ENCODE measurements around the gene OTUD1. TPM values are rescaled to one million over a fixed set of nuclear protein-coding genes. Genes with fewer than 3 reads are reported as not detected.

Gene OTUD1
- total RNA-seq, 1 donor from 2014 or later = 11.9 TPM

DNA sequence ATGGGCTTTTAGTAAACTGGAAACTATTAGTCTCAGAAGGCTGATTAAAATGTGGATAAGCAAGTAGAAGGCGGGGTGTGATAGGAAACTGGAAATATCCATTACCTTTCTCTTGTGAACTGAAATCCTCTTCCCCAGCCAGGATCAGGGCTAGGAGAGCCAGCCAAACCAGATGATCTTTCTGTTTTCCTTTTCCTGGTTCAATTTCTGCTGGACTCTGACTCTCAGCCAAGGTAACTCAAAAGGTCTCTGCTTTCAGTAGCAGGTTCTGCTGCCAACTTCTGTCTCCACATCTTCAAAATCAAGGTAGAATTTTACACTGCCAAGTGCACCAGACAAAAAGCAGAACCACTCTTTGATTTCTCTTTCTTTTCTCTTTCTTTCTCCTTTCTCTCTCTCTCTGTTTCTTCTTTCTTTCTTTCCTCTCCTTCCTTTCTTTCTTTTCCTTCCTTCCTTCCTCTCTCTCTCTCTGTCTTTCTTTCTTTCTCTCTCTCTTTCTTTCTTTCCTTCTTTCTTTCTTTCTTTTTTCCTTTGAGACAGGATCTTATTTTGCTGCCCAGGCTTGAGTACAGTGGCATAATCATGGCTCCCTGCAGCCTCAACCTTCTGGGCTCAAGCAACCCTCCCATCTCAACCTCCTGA lies 30.8 kb downstream of the OTUD1 start:
- H3K27ac Mint-ChIP-seq (ENCODE audit: unreplicated experiment) = no peak overlapping the region
- no peaks in the 10 kb centered on the region for H3K36me3 Mint-ChIP-seq (ENCODE audit: low read depth, unreplicated experiment)
- DNase-seq (ENCODE audit: low spot score) = no peak
- H3K27me3 Mint-ChIP-seq (ENCODE audit: unreplicated experiment) = no peaks in the 10 kb centered on the region
- no peaks in the 10 kb centered on the region for H3K9me3 Mint-ChIP-seq (ENCODE audit: unreplicated experiment)
- TF ChIP-seq, protein P1, sequence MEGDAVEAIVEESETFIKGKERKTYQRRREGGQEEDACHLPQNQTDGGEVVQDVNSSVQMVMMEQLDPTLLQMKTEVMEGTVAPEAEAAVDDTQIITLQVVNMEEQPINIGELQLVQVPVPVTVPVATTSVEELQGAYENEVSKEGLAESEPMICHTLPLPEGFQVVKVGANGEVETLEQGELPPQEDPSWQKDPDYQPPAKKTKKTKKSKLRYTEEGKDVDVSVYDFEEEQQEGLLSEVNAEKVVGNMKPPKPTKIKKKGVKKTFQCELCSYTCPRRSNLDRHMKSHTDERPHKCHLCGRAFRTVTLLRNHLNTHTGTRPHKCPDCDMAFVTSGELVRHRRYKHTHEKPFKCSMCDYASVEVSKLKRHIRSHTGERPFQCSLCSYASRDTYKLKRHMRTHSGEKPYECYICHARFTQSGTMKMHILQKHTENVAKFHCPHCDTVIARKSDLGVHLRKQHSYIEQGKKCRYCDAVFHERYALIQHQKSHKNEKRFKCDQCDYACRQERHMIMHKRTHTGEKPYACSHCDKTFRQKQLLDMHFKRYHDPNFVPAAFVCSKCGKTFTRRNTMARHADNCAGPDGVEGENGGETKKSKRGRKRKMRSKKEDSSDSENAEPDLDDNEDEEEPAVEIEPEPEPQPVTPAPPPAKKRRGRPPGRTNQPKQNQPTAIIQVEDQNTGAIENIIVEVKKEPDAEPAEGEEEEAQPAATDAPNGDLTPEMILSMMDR (IDR thresholded peaks at IDR 0.05; ENCODE audit: unreplicated experiment) = no peak
- no peak overlapping the region for H3K4me3 Mint-ChIP-seq (ENCODE audit: unreplicated experiment)
- peaks cover 6% of the 10 kb centered on the region for H3K4me1 Mint-ChIP-seq (ENCODE audit: unreplicated experiment)

DNA sequence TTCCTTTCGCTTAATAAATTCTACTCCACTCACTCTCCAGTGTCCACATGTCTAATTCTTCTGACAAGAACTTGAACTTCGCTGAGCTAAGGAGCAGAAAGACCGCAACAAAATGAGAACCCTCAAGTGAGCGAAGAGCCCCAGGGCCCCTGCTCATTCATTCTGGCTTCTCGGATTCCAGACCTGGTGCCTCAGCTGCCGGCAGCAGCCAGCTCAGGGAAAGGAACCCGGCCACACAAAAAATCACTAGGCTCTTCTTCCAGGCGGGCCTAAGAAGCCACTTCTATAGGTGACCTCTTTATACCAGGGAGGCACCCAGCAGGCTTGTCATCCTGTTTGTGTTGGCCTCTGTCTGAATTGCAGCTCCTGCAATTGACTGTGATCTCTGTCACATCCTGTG lies 33.3 kb downstream of the OTUD1 start:
- Mint-ChIP-seq H3K4me1 (ENCODE audit: unreplicated experiment) (peaks cover 6% of the 10 kb centered on the region), H3K4me3 (ENCODE audit: unreplicated experiment) (no peak overlapping the region), H3K36me3 (ENCODE audit: low read depth, unreplicated experiment) (no peaks in the 10 kb centered on the region), H3K27me3 (ENCODE audit: unreplicated experiment) (peaks cover 1% of the 10 kb centered on the region), H3K27ac (ENCODE audit: unreplicated experiment) (no peak overlapping the region), H3K9me3 (ENCODE audit: unreplicated experiment) (no peaks in the 10 kb centered on the region)
- DNase-seq (ENCODE audit: low spot score) = no peak
- TF ChIP-seq, protein P1 (IDR thresholded peaks at IDR 0.05; ENCODE audit: unreplicated experiment) = no peak

- Mint-ChIP-seq H3K4me3 (ENCODE audit: unreplicated experiment) (no peak overlapping the region), H3K27ac (ENCODE audit: unreplicated experiment) (no peak overlapping the region), H3K9me3 (ENCODE audit: unreplicated experiment) (no peaks in the 10 kb centered on the region), H3K27me3 (ENCODE audit: unreplicated experiment) (peaks cover 1% of the 10 kb centered on the region), H3K4me1 (ENCODE audit: unreplicated experiment) (peaks cover 6% of the 10 kb centered on the region), H3K36me3 (ENCODE audit: low read depth, unreplicated experiment) (no peaks in the 10 kb centered on the region)
- DNase-seq (ENCODE audit: low spot score) = no peak
- TF ChIP-seq, protein P1 (IDR thresholded peaks at IDR 0.05; ENCODE audit: unreplicated experiment) = no peak
Measured at GRCh38 chr10:23474081-23474480, 35.2 kb downstream of the OTUD1 start.

- Mint-ChIP-seq H3K4me3 (ENCODE audit: unreplicated experiment) (no peak overlapping the region), H3K36me3 (ENCODE audit: low read depth, unreplicated experiment) (no peaks in the 10 kb centered on the region), H3K4me1 (ENCODE audit: unreplicated experiment) (peaks cover 8% of the 10 kb centered on the region), H3K27ac (ENCODE audit: unreplicated experiment) (no peak overlapping the region), H3K9me3 (ENCODE audit: unreplicated experiment) (no peaks in the 10 kb centered on the region), H3K27me3 (ENCODE audit: unreplicated experiment) (peaks cover 1% of the 10 kb centered on the region)
- DNase-seq (ENCODE audit: low spot score) = no peak
- TF ChIP-seq, protein P1 (IDR thresholded peaks at IDR 0.05; ENCODE audit: unreplicated experiment) = no peak
Measured at GRCh38 chr10:23474626-23475025, 35.8 kb downstream of the OTUD1 start.

DNA sequence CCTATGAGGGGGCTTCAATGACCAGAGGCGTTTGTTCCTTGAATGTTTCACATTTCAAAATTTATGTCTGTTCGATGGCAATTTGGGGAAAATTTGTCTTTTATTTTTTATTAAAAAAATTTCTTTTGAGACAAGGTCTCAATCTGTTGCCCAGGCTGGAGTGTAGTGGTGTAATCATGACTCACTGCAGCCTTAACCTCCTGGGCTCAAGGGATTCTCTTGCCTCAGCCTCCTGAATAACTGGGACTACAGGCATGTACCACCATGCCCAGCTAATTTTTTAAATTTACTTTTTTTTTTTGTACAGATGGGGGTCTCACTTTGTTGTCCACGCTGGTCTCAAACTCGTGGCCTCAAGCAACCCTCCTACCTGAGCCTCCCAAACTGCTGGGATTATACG lies 39.7 kb downstream of the OTUD1 start:
- Mint-ChIP-seq H3K27ac (ENCODE audit: unreplicated experiment) (no peak overlapping the region), H3K36me3 (ENCODE audit: low read depth, unreplicated experiment) (no peaks in the 10 kb centered on the region), H3K4me3 (ENCODE audit: unreplicated experiment) (no peak overlapping the region), H3K27me3 (ENCODE audit: unreplicated experiment) (peaks cover 1% of the 10 kb centered on the region), H3K9me3 (ENCODE audit: unreplicated experiment) (no peaks in the 10 kb centered on the region), H3K4me1 (ENCODE audit: unreplicated experiment) (peaks cover 4% of the 10 kb centered on the region)
- TF ChIP-seq, protein P1 (IDR thresholded peaks at IDR 0.05; ENCODE audit: unreplicated experiment) = no peak
- DNase-seq (ENCODE audit: low spot score) = no peak
